BLaER1 (cell line): ENCODE measurements around the gene AGXT.

Experiments used
- H3K27ac ChIP-seq: shearing (Covaris generic); formaldehyde crosslinking; 2 replicates; pipeline ENCODE4 v1.8.1; 2022
- H3K27me3 ChIP-seq: shearing (Covaris generic); formaldehyde crosslinking; 2 replicates; pipeline ENCODE4 v1.8.1; 2022
- H3K36me3 ChIP-seq: shearing (Covaris generic); formaldehyde crosslinking; 2 replicates; pipeline ENCODE4 v1.8.1; 2022
- H3K4me1 ChIP-seq: shearing (Covaris generic); formaldehyde crosslinking; 2 replicates; pipeline ENCODE4 v1.8.1; 2022
- H3K4me2 ChIP-seq: shearing (Covaris generic); formaldehyde crosslinking; 2 replicates; pipeline ENCODE4 v1.8.1; 2022
- H3K4me3 ChIP-seq: shearing (Covaris generic); formaldehyde crosslinking; 2 replicates; pipeline ENCODE4 v1.8.1; 2022
- H3K9ac ChIP-seq: shearing (Covaris generic); formaldehyde crosslinking; 2 replicates; pipeline ENCODE4 v1.8.1; 2022
- H3K9me3 ChIP-seq: shearing (Covaris generic); formaldehyde crosslinking; 2 replicates; pipeline ENCODE4 v1.8.1; 2022
- H4K20me1 ChIP-seq: shearing (Covaris generic); formaldehyde crosslinking; 2 replicates; pipeline ENCODE4 v1.8.1; 2022
- Cebpa-rat ChIP-seq: shearing (Covaris generic); IDR thresholded peaks from 2 replicates; pipeline ENCODE4 v1.8.1; 2022

The AGXT gene

GRCh38 chr2:240831594-240832204 lies 36.9 kb upstream of the AGXT start:
- Histone ChIP-seq H3K4me2 (peak overlapping the region; percentile 86), H3K27me3 (peaks cover 12% of the 10 kb centered on the region; the same call in 1 of the 2 replicates), H3K4me1 (peaks cover 22% of the 10 kb centered on the region), H3K4me3 (no peak overlapping the region; the same call in 1 of the 2 replicates), H3K9ac (no peak overlapping the region), H3K36me3 (no peaks in the 10 kb centered on the region), H3K9me3 (no peaks in the 10 kb centered on the region; the same call in 1 of the 2 replicates), H3K27ac (no peak overlapping the region), H4K20me1 (peaks cover 6% of the 10 kb centered on the region)
- no peak for TF ChIP-seq Cebpa-rat

- H3K4me3 ChIP-seq = no peak overlapping the region; the same call in 1 of the 2 replicates
These were observed 36.4 kb upstream of the AGXT start for GRCh38 chr2:240832205-240832727.

GRCh38 chr2:240832921-240833494 lies 35.6 kb upstream of the AGXT start:
- peaks cover 35% of the 10 kb centered on the region for H3K4me1 ChIP-seq
- no peak overlapping the region for H3K27ac ChIP-seq
- no peak overlapping the region for H3K9ac ChIP-seq
- H4K20me1 ChIP-seq = peaks cover 17% of the 10 kb centered on the region
- no peaks in the 10 kb centered on the region for H3K9me3 ChIP-seq
- no peak overlapping the region for H3K4me3 ChIP-seq
- no peaks in the 10 kb centered on the region for H3K36me3 ChIP-seq
- no peak for TF ChIP-seq Cebpa-rat
- H3K4me2 ChIP-seq = peak overlapping the region; percentile 73
- peaks cover 12% of the 10 kb centered on the region; the same call in 1 of the 2 replicates for H3K27me3 ChIP-seq

More at GRCh38 chr2:240832205-240832727, 36.4 kb upstream of the AGXT start:
- Histone ChIP-seq H3K4me2 (peak overlapping the region; percentile 86), H3K9ac (no peak overlapping the region), H3K27me3 (peaks cover 12% of the 10 kb centered on the region; the same call in 1 of the 2 replicates), H3K36me3 (no peaks in the 10 kb centered on the region), H3K27ac (no peak overlapping the region), H4K20me1 (peaks cover 11% of the 10 kb centered on the region), H3K9me3 (no peaks in the 10 kb centered on the region), H3K4me1 (peaks cover 27% of the 10 kb centered on the region)
- TF ChIP-seq Cebpa-rat = no peak

- Histone ChIP-seq H3K36me3 (no peaks in the 10 kb centered on the region), H3K9me3 (no peaks in the 10 kb centered on the region)
These were observed 34.8 kb upstream of the AGXT start for GRCh38 chr2:240833724-240834285.

GRCh38 chr2:240834377-240834975 lies 34.1 kb upstream of the AGXT start:
- Histone ChIP-seq H3K9me3 (no peaks in the 10 kb centered on the region), H4K20me1 (peaks cover 17% of the 10 kb centered on the region), H3K27ac (no peak overlapping the region), H3K4me3 (no peak overlapping the region), H3K9ac (no peak overlapping the region), H3K4me1 (peaks cover 50% of the 10 kb centered on the region), H3K27me3 (peaks cover 12% of the 10 kb centered on the region; the same call in 1 of the 2 replicates), H3K36me3 (no peaks in the 10 kb centered on the region), H3K4me2 (no peak overlapping the region)
- TF ChIP-seq Cebpa-rat = no peak

More at GRCh38 chr2:240833724-240834285, 34.8 kb upstream of the AGXT start:
- Histone ChIP-seq H3K27ac (no peak overlapping the region), H3K4me1 (peaks cover 43% of the 10 kb centered on the region), H3K4me2 (no peak overlapping the region), H3K9ac (no peak overlapping the region), H3K4me3 (no peak overlapping the region), H4K20me1 (peaks cover 17% of the 10 kb centered on the region), H3K27me3 (peaks cover 12% of the 10 kb centered on the region; the same call in 1 of the 2 replicates)
- TF ChIP-seq Cebpa-rat = no peak

- H3K9ac ChIP-seq = no peak overlapping the region
- H4K20me1 ChIP-seq = peaks cover 17% of the 10 kb centered on the region
- H3K4me3 ChIP-seq = no peak overlapping the region
- H3K4me2 ChIP-seq = no peak overlapping the region
- H3K4me1 ChIP-seq = peaks cover 60% of the 10 kb centered on the region
- TF ChIP-seq Cebpa-rat = no peak
- no peak overlapping the region for H3K27ac ChIP-seq
- H3K27me3 ChIP-seq = peaks cover 9% of the 10 kb centered on the region; the same call in 1 of the 2 replicates
- no peaks in the 10 kb centered on the region for H3K36me3 ChIP-seq
- H3K9me3 ChIP-seq = no peaks in the 10 kb centered on the region
These were observed 33.1 kb upstream of the AGXT start for GRCh38 chr2:240835528-240835927.

- no peaks in the 10 kb centered on the region for H3K9me3 ChIP-seq
- no peak overlapping the region for H3K4me3 ChIP-seq
- H3K36me3 ChIP-seq = no peaks in the 10 kb centered on the region
- no peak for TF ChIP-seq Cebpa-rat
- 0 out of 2 replicates have a peak, but pooled peaks cover under 1% of the 10 kb centered on the region for H3K27me3 ChIP-seq
- no peak overlapping the region for H3K27ac ChIP-seq
- H4K20me1 ChIP-seq = peaks cover 17% of the 10 kb centered on the region
- H3K4me1 ChIP-seq = peaks cover 59% of the 10 kb centered on the region
- peak overlapping the region; percentile 88 for H3K4me2 ChIP-seq
- H3K9ac ChIP-seq = peak overlapping the region; percentile 13; the same call in 1 of the 2 replicates
These were observed 31.7 kb upstream of the AGXT start for GRCh38 chr2:240836781-240837467.

- H3K27me3 ChIP-seq = no peaks in the 10 kb centered on the region
- no peak overlapping the region for H3K4me3 ChIP-seq
- H3K9me3 ChIP-seq = no peaks in the 10 kb centered on the region
- H3K36me3 ChIP-seq = no peaks in the 10 kb centered on the region
- TF ChIP-seq Cebpa-rat = no peak
- H3K4me1 ChIP-seq = peaks cover 55% of the 10 kb centered on the region
- H3K4me2 ChIP-seq = peak overlapping the region; percentile 88
- H4K20me1 ChIP-seq = peaks cover 17% of the 10 kb centered on the region
- H3K27ac ChIP-seq = no peak overlapping the region
- peak overlapping the region; percentile 13; the same call in 1 of the 2 replicates for H3K9ac ChIP-seq
These were observed 31.0 kb upstream of the AGXT start for GRCh38 chr2:240837621-240838020.
